Naive thymus-derived CD4-positive, alpha-beta T cell (primary cell): ENCODE data around the gene GPR32. TPM values are rescaled to one million over a fixed set of nuclear protein-coding genes. Genes with fewer than 3 reads are reported as not detected.
A peak's percentile ranks its signal among the peaks of the same experiment; 100 is the strongest.
"Not testable (repeated sequence)": the region's sequence is repeated elsewhere in the genome, so short reads cannot be mapped to it uniquely, and the experiment has no call there.

ENCODE experiments used
- ATAC-seq: fragments of 150-1000 bp; cut with Tn5 transposase; 2 replicates; pipeline ENCODE4 v1.10.0; 2021; ENCODE audit warnings: mild to moderate bottlenecking, moderate library complexity
- CTCF ChIA-PET: fragments of 350-600 bp; sonication (Branson Sonifier 250); formaldehyde crosslinking; loops from one replicate; lab custom pipeline; 2021; ENCODE audit warnings: antibody characterized with exemption; lab: Charles Lee
- POLR2A ChIA-PET: fragments of 350-600 bp; sonication (Branson Sonifier 250); formaldehyde crosslinking; loops from one replicate; lab custom pipeline; 2021; ENCODE audit warnings: antibody characterized with exemption, inconsistent platforms; lab: Charles Lee
- DNase-seq, 9 donors: peaks; one replicate each; pipeline versions ENCODE4 v3.0.0 to v3.0.0-alpha.2; 2020 to 2022; ENCODE audit warnings: mixed read lengths in 1 of 9
- H3K27ac ChIP-seq: one replicate; pipeline ENCODE4 v1.7.0; 2013; ENCODE audit warnings: mild to moderate bottlenecking, low read depth, low read length, moderate library complexity
- H3K27me3 ChIP-seq, 2 donors: one replicate each; pipeline ENCODE4 v1.7.0; 2013; ENCODE audit warnings: low read length in 2 of 2, mild to moderate bottlenecking in 2 of 2, moderate library complexity in 2 of 2; ENCODE audit not compliant: control insufficient read depth in 2 of 2, insufficient read depth in 2 of 2
- H3K36me3 ChIP-seq, 3 experiments: 1 replicate in 2 of 3; 2 replicates in 1 of 3; pipeline ENCODE4 v1.7.0; 2013; ENCODE audit warnings: low read length in 3 of 3, mild to moderate bottlenecking in 3 of 3, moderate library complexity in 1 of 3; ENCODE audit not compliant: insufficient read depth in 3 of 3, control insufficient read depth in 2 of 3
- H3K4me1 ChIP-seq, 2 donors: one replicate each; pipeline ENCODE4 v1.7.0; 2013; ENCODE audit warnings: low read length in 2 of 2, mild to moderate bottlenecking in 2 of 2, moderate library complexity in 1 of 2; ENCODE audit not compliant: control insufficient read depth in 2 of 2, insufficient read depth in 2 of 2
- H3K4me3 ChIP-seq: 2 replicates; pipeline ENCODE4 v1.7.0; 2013; ENCODE audit warnings: mild to moderate bottlenecking, low read length
- H3K9me3 ChIP-seq, 3 experiments: 1 replicate in 2 of 3; 2 replicates in 1 of 3; pipeline ENCODE4 v1.7.0; 2013; ENCODE audit warnings: low read length in 3 of 3; ENCODE audit not compliant: control insufficient read depth in 2 of 3
- H3K27ac Mint-ChIP-seq, 9 donors: one replicate each; pipeline ENCODE4 v1.8.0; 2020 to 2022; ENCODE audit warnings: mixed read lengths in 9 of 9, mild to moderate bottlenecking in 8 of 9, moderate library complexity in 5 of 9, inconsistent platforms in 2 of 9
- H3K27me3 Mint-ChIP-seq, 5 donors: one replicate each; pipeline ENCODE4 v1.8.0; 2021 to 2022; ENCODE audit warnings: mixed read lengths in 5 of 5, mild to moderate bottlenecking in 1 of 5
- H3K36me3 Mint-ChIP-seq, 5 donors: one replicate each; pipeline ENCODE4 v1.8.0; 2020 to 2022; ENCODE audit warnings: mixed read lengths in 5 of 5, mild to moderate bottlenecking in 3 of 5, inconsistent platforms in 1 of 5
- H3K4me1 Mint-ChIP-seq, 7 donors: one replicate each; pipeline ENCODE4 v1.8.0; 2020 to 2022; ENCODE audit warnings: mixed read lengths in 7 of 7, mild to moderate bottlenecking in 3 of 7, inconsistent platforms in 1 of 7
- H3K4me3 Mint-ChIP-seq, 10 donors: one replicate each; pipeline ENCODE4 v1.8.0; 2020 to 2022; ENCODE audit warnings: mild to moderate bottlenecking in 10 of 10, mixed read lengths in 10 of 10, moderate library complexity in 6 of 10, inconsistent platforms in 2 of 10
- H3K9me3 Mint-ChIP-seq, 11 donors: one replicate each; pipeline ENCODE4 v1.8.0; 2020 to 2022; ENCODE audit warnings: mixed read lengths in 11 of 11, mild to moderate bottlenecking in 4 of 11, inconsistent platforms in 1 of 11, moderate library complexity in 1 of 11
- intact Hi-C, 2 donors: fragments of 100-400 bp; cut with micrococcal nuclease; formaldehyde crosslinking; loops; one replicate each; pipeline ENCODE4 v1.15.1; 2023
- polyA plus RNA-seq, 2 donors: library from polyadenylated mRNA; unstranded; fragments of 300-500 nt; fragmentation: Illumina TruSeq; gene quantifications; one replicate each; pipeline ENCODE4 v1.2.3, GENCODE V29; 2021
- total RNA-seq, 6 experiments: library from RNA in 5 of 6; stranded (reverse) in 5 of 6; gene quantifications; 1 replicate in 5 of 6; 2 replicates in 1 of 6; pipeline ENCODE4 v1.2.3 and lab custom pipeline; 2021 to 2026

Gene GPR32
- total and polyA plus RNA-seq, 7 experiments from 2014 or later, result not detected

DNA sequence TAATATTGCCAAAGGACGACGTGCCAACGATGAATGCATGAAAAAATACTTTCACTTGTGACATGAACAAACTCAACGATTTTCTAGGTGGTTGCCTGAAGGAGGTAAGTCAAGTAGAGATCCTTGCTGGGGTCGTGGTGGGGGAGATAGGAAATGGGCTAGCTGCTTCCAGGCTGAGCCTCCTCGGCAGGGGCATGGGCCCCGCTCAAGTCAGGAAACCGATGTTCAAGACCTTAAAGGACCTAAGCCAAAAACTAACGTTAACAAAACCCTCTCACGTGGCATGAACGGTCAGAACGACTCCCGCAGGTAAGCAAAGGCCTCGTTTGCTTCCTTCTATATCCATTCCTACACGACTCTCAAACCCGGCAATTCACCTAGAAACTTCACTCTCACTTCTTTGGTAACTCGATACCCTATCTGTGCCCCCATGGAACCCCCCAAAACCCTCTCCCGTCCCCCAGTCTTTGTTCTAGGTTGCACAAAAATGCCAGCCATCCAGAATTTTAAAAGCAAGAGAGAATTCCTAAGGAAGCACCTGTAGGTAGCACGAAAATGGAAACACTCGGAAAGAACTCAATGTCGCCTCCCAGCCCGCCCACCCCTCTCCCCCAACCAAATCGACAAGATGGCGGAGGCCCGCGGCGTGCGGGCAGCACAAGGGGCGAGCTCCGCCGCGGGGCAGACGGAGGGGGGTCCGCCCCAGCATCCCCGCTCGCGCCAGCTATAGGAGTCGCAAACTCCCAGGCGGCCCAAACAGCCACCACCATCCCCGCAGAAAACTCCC lies 33.6 kb downstream of the GPR32 start:
- H3K27me3 ChIP-seq, result no peaks in the 10 kb centered on the region
- H3K36me3 Mint-ChIP-seq, result peaks cover 4 to 23% (median 8%) of the 10 kb centered on the region in 5 donors
- peaks cover 0 to 24% (median 0%) of the 10 kb centered on the region in 3 experiments for H3K36me3 ChIP-seq
- H3K4me1 ChIP-seq, result peaks cover 15 to 19% of the 10 kb centered on the region in 2 donors
- H3K27ac Mint-ChIP-seq, result peak overlapping the region; percentile 97 to 100 (median 100)
- peaks cover 21 to 50% (median 42%) of the 10 kb centered on the region in 7 donors for H3K4me1 Mint-ChIP-seq
- intact Hi-C loops, result loop anchor here (1.0 to 10.0 kb wide), 17 partner anchors 32 to 901 kb away; partner anchors contain the start of genes CTU1 (in 2 of the 2), JOSD2 (in 2 of the 2), VRK3 (in 2 of the 2) and ZNF473 (in 2 of the 2)
- H3K4me3 ChIP-seq, result peak overlapping the region; percentile 97
- no peaks in the 10 kb centered on the region for H3K9me3 Mint-ChIP-seq
- H3K4me3 Mint-ChIP-seq, result peak overlapping the region; percentile 92 to 100 (median 96)
- H3K27me3 Mint-ChIP-seq, result no peaks in the 10 kb centered on the region
- H3K9me3 ChIP-seq, result no peaks in the 10 kb centered on the region
- CTCF ChIA-PET, result no interaction called here
- ATAC-seq (no peak), DNase-seq (peak in 1 of 9 donors; percentile 16)
- POLR2A ChIA-PET, result interaction anchor here (0.7 to 1.3 kb wide), 2 partner anchors 9 to 656 kb away, joined by 3 read pairs; no protein-coding TSS in a partner anchor
- H3K27ac ChIP-seq, result peak overlapping the region; percentile 97

DNA sequence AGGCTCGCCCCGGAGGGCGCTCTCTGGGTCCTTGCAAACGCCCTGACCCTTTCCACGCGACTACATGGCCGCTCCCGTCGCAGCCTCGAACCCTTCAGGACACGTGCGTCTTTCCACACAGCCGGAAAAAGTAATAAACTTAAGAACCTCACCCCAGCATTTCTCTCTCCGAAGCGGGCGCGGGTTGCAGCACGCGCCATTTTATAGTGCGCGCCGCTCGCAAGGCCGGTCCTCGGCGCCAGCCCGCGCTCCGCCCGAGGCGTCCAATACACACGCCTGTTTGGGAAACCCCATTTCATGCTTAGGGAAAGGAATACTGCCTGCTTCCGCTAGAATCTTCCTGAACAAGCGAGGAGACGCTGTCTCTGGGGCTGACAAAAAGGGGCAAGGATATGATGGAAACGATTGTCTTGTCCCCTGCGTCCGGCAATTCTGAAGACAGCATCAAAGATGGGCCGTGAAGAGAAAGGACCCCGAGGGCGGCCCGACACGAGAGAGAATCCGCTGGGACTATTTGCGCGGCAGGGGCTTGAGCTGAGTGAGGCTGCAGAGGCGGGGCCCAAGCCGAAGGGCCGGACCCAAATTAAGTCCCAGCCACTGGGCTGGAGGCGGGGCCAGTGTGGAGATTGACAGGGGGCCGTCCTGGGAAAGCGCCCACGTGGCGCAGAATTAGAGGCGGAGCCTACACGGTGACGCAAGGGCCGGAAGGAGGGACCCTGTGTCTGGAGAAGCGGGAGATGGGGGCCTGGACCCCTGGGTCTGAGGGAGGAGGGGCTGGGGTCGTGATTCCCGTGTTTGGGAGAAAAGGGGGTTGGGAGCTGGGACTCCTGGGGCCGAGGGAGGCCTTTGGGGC lies 34.4 kb downstream of the GPR32 start:
- no peaks in the 10 kb centered on the region for H3K9me3 ChIP-seq
- ChIA-PET POLR2A (interaction anchor here (0.6 to 1.3 kb wide), 6 partner anchors 10 to 875 kb away, joined by 3 to 4 read pairs (median 3); partner anchors contain the start of genes NUP62 and POLD1), CTCF (no interaction called here)
- H3K27me3 ChIP-seq, result no peaks in the 10 kb centered on the region
- peak overlapping the region; percentile 97 for H3K27ac ChIP-seq
- Mint-ChIP-seq H3K27me3 (no peaks in the 10 kb centered on the region), H3K36me3 (peaks cover 4 to 23% (median 8%) of the 10 kb centered on the region in 5 donors), H3K4me1 (peaks cover 21 to 50% (median 42%) of the 10 kb centered on the region in 7 donors), H3K4me3 (peak overlapping the region; percentile 92 to 100 (median 96)), H3K9me3 (no peaks in the 10 kb centered on the region), H3K27ac (peak overlapping the region; percentile 97 to 100 (median 100))
- peaks cover 15 to 19% of the 10 kb centered on the region in 2 donors for H3K4me1 ChIP-seq
- intact Hi-C loops, result loop anchor here (1.0 to 10.0 kb wide), 19 partner anchors 14 to 900 kb away; partner anchors contain the start of genes CTU1 (in 2 of the 2), JOSD2 (in 2 of the 2), VRK3 (in 2 of the 2) and ZNF473 (in 2 of the 2)
- ATAC-seq, result peak; percentile 98
- peaks cover 0 to 16% (median 0%) of the 10 kb centered on the region in 3 experiments for H3K36me3 ChIP-seq
- DNase-seq, result peak; percentile 87 to 99 (median 98)
- peak overlapping the region; percentile 97 for H3K4me3 ChIP-seq

DNA sequence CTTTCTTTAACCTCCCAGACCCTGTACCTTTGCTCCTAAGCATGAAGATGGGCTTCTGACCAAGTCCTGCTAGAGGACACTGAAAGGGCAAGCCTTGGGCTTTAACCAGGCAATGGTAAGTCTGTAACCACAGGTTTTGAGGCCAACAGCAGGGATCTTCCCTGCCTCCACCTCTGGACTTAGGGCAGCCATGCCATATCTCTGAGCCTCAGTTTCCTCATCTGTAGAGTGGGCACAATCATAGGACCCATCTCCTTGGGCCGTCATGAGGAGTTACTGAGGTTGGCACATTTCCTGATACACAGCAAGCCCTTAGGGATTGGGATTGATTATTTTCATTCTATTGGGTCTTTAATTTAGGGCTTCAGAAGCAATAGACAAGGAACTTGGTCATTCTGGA lies 38.6 kb downstream of the GPR32 start:
- H3K4me1 Mint-ChIP-seq, result peaks cover 8 to 27% (median 18%) of the 10 kb centered on the region in 7 donors
- POLR2A ChIA-PET, result no interaction called here
- peaks cover 0 to 4% (median 0%) of the 10 kb centered on the region in 5 donors for H3K36me3 Mint-ChIP-seq

DNA sequence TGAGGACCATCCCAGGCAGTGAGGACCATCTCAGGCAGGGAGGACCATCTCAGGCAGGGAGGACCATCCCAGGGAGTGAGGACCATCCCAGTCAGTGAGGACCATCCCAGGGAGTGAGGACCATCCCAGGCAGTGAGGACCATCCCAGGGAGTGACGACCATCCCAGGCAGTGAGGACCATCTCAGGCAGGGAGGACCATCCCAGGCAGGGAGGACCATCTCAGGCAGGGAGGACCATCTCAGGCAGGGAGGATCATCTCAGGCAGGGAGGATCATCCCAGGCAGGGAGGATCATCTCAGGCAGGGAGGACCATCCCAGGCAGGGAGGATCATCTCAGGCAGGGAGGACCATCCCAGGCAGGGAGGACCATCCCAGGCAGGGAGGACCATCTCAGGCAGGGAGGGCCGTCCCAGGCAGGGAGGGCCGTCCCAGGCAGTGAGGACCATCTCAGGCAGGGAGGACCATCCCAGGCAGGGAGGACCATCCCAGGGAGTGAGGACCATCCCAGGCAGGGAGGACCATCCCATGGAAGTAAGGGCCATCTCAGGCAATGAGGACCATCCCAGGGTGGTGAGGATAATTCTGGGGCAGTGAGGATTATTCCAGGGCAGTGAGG lies 41.5 kb downstream of the GPR32 start:
- H3K4me3 ChIP-seq, H3K27ac Mint-ChIP-seq, DNase-seq, H3K9me3 Mint-ChIP-seq, ATAC-seq, H3K27ac ChIP-seq, H3K4me1 ChIP-seq, H3K36me3 ChIP-seq, H3K9me3 ChIP-seq, intact Hi-C loops, H3K4me1 Mint-ChIP-seq, H3K27me3 ChIP-seq, H3K4me3 Mint-ChIP-seq, H3K36me3 Mint-ChIP-seq, POLR2A ChIA-PET: not testable (repeated sequence)
- H3K27me3 Mint-ChIP-seq, result peaks cover 8 to 26% (median 14%) of the 10 kb centered on the region in 5 donors
- CTCF ChIA-PET, result interaction anchor here (1.0 kb wide), 1 partner anchor 447 kb away, joined by 3 read pairs; the partner anchor contains the start of gene NAPSA

More for the DNA sequence above, 38.6 kb downstream of the GPR32 start:
- Histone ChIP-seq H3K9me3 (no peaks in the 10 kb centered on the region), H3K4me3 (no peak overlapping the region), H3K27me3 (no peaks in the 10 kb centered on the region), H3K27ac (no peak overlapping the region), H3K36me3 (peaks cover 0 to 3% (median 0%) of the 10 kb centered on the region in 3 experiments), H3K4me1 (peaks cover 0 to 7% of the 10 kb centered on the region in 2 donors)
- H3K27ac Mint-ChIP-seq, result no peak overlapping the region
- CTCF ChIA-PET, result interaction anchor here (0.7 kb wide), 1 partner anchor 16 kb away, joined by 4 read pairs; no protein-coding TSS in a partner anchor
- H3K4me3 Mint-ChIP-seq, result no peak overlapping the region
- ATAC-seq (no peak), DNase-seq (no peak)
- peaks cover 0 to 6% (median 0%) of the 10 kb centered on the region in 5 donors for H3K27me3 Mint-ChIP-seq
- intact Hi-C loops, result loop anchor here (10.0 kb wide), 3 partner anchors 116 to 896 kb away; partner anchors contain the start of genes VRK3 (in 1 of the 2) and ZNF473 (in 1 of the 2)
- H3K9me3 Mint-ChIP-seq, result peaks cover 0 to 2% (median 0%) of the 10 kb centered on the region in 11 donors

DNA sequence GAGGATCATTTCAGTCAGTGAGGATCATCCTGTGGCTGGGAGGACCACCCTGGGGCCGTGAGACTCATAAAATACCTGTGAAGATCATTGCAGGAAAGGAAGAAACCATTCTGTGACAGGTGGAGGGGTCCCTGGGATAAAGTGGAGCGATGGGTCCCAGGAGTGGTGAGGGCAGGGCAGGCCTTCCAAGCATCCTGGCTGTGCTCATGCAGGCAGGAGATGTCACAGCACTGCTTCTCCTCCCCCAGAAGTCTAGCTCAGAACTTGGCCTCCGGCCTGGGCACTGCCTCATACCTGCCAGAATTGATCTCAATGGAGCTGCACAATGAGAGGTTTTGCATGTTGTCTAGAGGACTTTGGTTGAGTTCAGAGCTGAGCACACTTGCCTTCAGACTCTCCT lies 42.2 kb downstream of the GPR32 start:
- Histone ChIP-seq H3K27me3 (no peaks in the 10 kb centered on the region), H3K4me1 (no peaks in the 10 kb centered on the region), H3K27ac (no peak overlapping the region), H3K4me3 (no peak overlapping the region), H3K36me3 (no peaks in the 10 kb centered on the region), H3K9me3 (no peaks in the 10 kb centered on the region)
- H3K9me3 Mint-ChIP-seq, result peaks cover 0 to 3% (median 0%) of the 10 kb centered on the region in 11 donors
- no peak overlapping the region for H3K4me3 Mint-ChIP-seq
- H3K27ac Mint-ChIP-seq, result peak overlapping the region in 1 of 9 donors; percentile 72
- CTCF ChIA-PET, result interaction anchor here (1.0 kb wide), 1 partner anchor 447 kb away, joined by 3 read pairs; the partner anchor contains the start of gene NAPSA
- intact Hi-C loops, result no loop called here
- POLR2A ChIA-PET, result no interaction called here
- peaks cover 16 to 34% (median 21%) of the 10 kb centered on the region in 5 donors for H3K27me3 Mint-ChIP-seq
- H3K4me1 Mint-ChIP-seq, result peaks cover 0 to 6% (median under 1%) of the 10 kb centered on the region in 7 donors
- H3K36me3 Mint-ChIP-seq, result peaks cover 0 to 4% (median 0%) of the 10 kb centered on the region in 5 donors
- ATAC-seq, result no peak
- no peak for DNase-seq
